ENCODE results near the gene OR14A16. TPM values are rescaled to one million over a fixed set of nuclear protein-coding genes. Genes with fewer than 3 reads are reported as not detected.

The OR14A16 gene
- total and polyA plus RNA-seq, 3 donors from 2014 or later: 0.62 TPM; not detected in 2

DNA sequence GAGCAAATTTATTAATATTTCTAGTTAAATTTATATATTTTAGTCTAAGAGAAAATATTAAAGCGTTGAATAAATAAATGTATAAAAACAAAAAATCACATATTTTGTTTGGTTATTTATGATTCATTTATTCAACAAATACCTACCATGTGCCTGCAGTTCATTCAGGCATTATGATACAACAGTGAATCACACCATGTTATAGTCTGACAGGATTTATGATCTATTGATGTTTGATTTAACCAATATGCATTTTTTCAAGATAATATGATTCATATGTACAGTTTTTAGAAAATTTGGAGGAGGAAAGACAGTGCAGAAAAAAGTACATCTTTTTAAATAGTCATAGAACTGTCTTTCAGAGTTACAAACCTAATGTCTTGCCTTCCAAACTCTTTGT is 25.7 kb upstream of the OR14A16 start:
- Histone ChIP-seq H3K27ac (no peak overlapping the region), H3K27me3 (no peaks in the 10 kb centered on the region), H3K4me1 (no peaks in the 10 kb centered on the region), H3K9me3 (no peaks in the 10 kb centered on the region), H3K4me3 (no peak overlapping the region), H3K36me3 (ENCODE audit: low read depth, missing control alignments) (no peaks in the 10 kb centered on the region)
- no peak for DNase-seq
- WGBS, 2 donors: 90 to 96% methylated on average over 1 of the region's 1 CpG
- TF ChIP-seq, protein P1, sequence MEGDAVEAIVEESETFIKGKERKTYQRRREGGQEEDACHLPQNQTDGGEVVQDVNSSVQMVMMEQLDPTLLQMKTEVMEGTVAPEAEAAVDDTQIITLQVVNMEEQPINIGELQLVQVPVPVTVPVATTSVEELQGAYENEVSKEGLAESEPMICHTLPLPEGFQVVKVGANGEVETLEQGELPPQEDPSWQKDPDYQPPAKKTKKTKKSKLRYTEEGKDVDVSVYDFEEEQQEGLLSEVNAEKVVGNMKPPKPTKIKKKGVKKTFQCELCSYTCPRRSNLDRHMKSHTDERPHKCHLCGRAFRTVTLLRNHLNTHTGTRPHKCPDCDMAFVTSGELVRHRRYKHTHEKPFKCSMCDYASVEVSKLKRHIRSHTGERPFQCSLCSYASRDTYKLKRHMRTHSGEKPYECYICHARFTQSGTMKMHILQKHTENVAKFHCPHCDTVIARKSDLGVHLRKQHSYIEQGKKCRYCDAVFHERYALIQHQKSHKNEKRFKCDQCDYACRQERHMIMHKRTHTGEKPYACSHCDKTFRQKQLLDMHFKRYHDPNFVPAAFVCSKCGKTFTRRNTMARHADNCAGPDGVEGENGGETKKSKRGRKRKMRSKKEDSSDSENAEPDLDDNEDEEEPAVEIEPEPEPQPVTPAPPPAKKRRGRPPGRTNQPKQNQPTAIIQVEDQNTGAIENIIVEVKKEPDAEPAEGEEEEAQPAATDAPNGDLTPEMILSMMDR (IDR thresholded peaks at IDR 0.05): no peak
- TF ChIP-seq POLR2A (IDR thresholded peaks at IDR 0.05): no peak
- intact Hi-C loops (cut with DNase I; ENCODE audit: low total_unique reads): no loop called here

DNA sequence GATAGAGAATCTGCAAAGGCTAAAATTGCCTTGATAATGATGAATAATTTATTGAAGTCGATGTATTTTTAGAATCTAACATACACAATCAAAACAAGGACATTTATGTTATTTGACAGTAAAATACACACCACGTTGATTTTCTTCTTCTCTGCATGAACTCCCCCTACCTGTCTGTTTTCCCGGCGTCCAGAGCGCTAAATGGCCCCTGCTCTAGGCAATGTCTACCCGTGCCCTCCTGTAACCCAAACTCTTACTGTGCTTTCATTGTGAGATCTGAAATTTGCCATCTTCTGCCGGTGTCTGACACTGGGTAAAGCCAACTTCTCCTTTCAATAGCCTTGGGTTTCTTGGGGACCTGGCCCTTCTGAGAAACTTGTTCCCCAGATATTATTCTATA is 24.4 kb upstream of the OR14A16 start:
- no peaks in the 10 kb centered on the region for H3K27me3 ChIP-seq
- H3K36me3 ChIP-seq (ENCODE audit: low read depth, missing control alignments): no peaks in the 10 kb centered on the region
- TF ChIP-seq POLR2A (IDR thresholded peaks at IDR 0.05): no peak
- TF ChIP-seq, protein P1 (IDR thresholded peaks at IDR 0.05): no peak
- intact Hi-C loops (cut with DNase I; ENCODE audit: low total_unique reads): no loop called here
- H3K4me1 ChIP-seq: no peaks in the 10 kb centered on the region
- no peak overlapping the region for H3K27ac ChIP-seq
- WGBS, 2 donors: 81 to 87% methylated on average over 7 of the region's 7 CpGs
- DNase-seq: no peak
- H3K9me3 ChIP-seq: no peaks in the 10 kb centered on the region
- no peak overlapping the region for H3K4me3 ChIP-seq

DNA sequence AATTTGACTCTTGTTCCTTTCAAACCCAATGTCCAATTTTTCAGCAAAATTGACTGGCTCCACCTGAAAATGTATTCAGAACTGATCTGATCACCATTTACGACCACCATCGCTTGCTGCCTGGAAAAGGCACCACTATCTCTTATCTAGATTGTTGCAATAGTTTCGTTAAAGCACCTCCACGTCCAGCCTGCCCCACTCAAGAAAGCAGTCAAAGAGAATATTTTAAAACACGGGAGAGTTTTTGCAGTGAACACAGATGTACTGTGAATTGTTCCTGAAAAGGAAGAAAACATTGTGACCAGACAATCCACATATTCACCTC is 21.7 kb upstream of the OR14A16 start:
- H3K9me3 ChIP-seq: no peaks in the 10 kb centered on the region
- no peak overlapping the region for H3K4me3 ChIP-seq
- TF ChIP-seq POLR2A (IDR thresholded peaks at IDR 0.05): no peak
- TF ChIP-seq, protein P1 (IDR thresholded peaks at IDR 0.05): no peak
- intact Hi-C loops (cut with DNase I; ENCODE audit: low total_unique reads): no loop called here
- no peaks in the 10 kb centered on the region for H3K27me3 ChIP-seq
- H3K4me1 ChIP-seq: no peaks in the 10 kb centered on the region
- WGBS, 2 donors: 72 to 78% methylated on average over 5 of the region's 5 CpGs
- no peak for DNase-seq
- no peak overlapping the region for H3K27ac ChIP-seq
- no peaks in the 10 kb centered on the region for H3K36me3 ChIP-seq (ENCODE audit: low read depth, missing control alignments)

DNA sequence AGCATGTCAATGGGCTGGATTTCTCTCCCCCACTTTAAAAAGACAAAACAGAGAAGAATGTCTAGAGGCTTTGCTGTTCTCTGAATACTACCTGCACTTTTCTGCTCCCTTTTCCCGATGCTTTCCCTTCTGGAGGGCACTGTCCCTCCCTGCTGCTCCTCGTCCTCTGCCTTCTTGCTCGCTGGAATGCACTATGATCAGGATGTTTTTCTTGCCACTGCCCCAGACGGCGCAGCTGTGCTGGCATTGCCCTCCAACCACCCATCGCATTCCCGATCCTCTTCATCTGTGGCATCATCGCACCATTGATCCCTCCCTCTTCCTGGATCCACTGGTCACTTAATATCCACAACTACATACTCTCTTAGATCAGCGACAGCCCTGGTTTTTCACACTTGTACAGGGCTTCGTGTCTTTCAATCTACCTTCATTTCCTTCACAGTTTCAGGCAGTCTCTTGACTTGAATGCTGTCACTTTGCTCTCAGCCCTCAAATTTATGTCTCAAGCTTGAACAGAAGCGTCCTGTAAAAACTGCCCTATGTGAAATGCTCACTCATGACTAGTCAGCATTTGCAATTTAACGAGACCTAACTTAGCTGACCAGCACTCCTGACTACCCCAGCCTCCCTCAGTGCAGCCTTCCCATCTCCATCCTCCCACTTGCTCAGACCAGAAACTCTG is 21.2 kb upstream of the OR14A16 start:
- no peaks in the 10 kb centered on the region for H3K27me3 ChIP-seq
- 75 to 76% methylated on average over 12 of the region's 12 CpGs for WGBS, 2 donors
- no peaks in the 10 kb centered on the region for H3K9me3 ChIP-seq
- no peak overlapping the region for H3K4me3 ChIP-seq
- H3K27ac ChIP-seq: no peak overlapping the region
- intact Hi-C loops (cut with DNase I; ENCODE audit: low total_unique reads): no loop called here
- no peaks in the 10 kb centered on the region for H3K36me3 ChIP-seq (ENCODE audit: low read depth, missing control alignments)
- TF ChIP-seq POLR2A (IDR thresholded peaks at IDR 0.05): no peak
- TF ChIP-seq, protein P1 (IDR thresholded peaks at IDR 0.05): no peak
- H3K4me1 ChIP-seq: no peaks in the 10 kb centered on the region
- DNase-seq: no peak

DNA sequence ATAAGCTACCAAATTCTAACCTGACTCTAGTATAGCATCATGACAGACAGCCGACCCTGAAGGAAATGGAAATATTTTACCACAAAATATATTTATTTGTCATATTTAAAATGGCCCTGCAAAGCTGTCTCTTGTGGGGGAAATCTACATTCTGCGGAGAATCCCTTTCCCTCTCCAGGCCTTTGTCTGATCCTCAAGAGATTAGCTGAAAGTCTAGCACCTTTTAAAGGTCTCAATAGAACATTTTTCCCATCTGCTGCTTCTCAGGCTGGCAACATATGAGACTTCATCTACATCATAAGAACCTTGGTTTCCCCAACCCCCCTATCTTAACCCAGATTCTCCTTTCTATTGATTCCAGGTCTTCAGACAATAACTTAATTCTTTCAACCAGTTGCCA is 19.5 kb upstream of the OR14A16 start:
- H3K4me1 ChIP-seq: no peaks in the 10 kb centered on the region
- DNase-seq: no peak
- no peaks in the 10 kb centered on the region for H3K9me3 ChIP-seq
- WGBS, 2 donors: 47 to 78% methylated on average over 2 of the region's 2 CpGs
- intact Hi-C loops (cut with DNase I; ENCODE audit: low total_unique reads): no loop called here
- H3K4me3 ChIP-seq: no peak overlapping the region
- no peaks in the 10 kb centered on the region for H3K27me3 ChIP-seq
- no peaks in the 10 kb centered on the region for H3K36me3 ChIP-seq (ENCODE audit: low read depth, missing control alignments)
- H3K27ac ChIP-seq: no peak overlapping the region
- TF ChIP-seq, protein P1 (IDR thresholded peaks at IDR 0.05): no peak
- TF ChIP-seq POLR2A (IDR thresholded peaks at IDR 0.05): no peak
